HG02763 (cell line): ENCODE data around the gene ACTL7A.
"Not testable (repeated sequence)": the region's sequence is repeated elsewhere in the genome, so short reads cannot be mapped to it uniquely, and the experiment has no call there.

Experiments used
- ATAC-seq: cut with Tn5 transposase; IDR thresholded peaks from one replicate; pipeline ENCODE4 v1.9.1; 2021; ENCODE audit warnings: mild to moderate bottlenecking, moderate library complexity; ENCODE audit not compliant: unreplicated experiment

Gene ACTL7A

DNA sequence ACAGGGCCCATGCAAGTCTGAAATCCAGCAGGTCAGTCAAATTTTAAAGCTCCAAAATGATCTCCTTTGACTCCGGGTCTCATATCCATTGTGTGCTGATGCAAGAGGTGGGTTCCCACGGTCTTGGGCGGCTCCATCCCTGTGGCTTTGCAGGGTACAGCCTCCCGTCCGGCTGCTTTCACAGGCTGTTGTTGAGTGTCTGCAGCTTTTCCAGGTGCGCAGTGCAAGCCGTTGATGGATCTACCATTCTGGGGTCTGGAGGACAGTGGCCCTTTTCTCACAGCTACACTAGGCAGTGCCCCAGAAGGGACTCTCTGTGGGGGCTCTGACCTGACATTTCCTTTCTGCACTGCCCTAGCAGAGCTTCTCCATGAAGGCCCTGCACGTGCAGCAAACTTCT is 13.8 kb upstream of the ACTL7A start:
- ATAC-seq: not testable (repeated sequence)

GRCh38 chr9:108850293-108850897 is 11.7 kb upstream of the ACTL7A start:
- ATAC-seq: no peak

DNA sequence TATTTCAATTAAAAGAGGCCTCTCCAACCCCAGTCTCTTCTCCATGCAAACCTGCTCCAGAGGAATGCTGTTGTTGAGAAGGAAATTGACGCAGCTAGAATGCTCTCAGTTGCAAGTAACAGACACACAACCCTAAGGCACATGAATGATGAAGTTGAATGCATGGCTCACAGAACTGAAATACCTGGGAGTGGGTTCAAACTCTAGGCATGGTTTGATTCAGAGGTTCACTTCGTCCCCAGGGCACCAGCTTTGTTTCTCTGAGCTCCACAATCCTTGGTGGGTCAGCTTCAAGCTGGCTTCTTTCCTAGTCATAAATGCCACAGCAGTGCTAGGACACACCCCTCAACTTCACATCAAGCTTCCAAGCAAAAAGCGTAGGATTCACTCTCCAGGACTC is 10.9 kb upstream of the ACTL7A start:
- ATAC-seq: no peak

DNA sequence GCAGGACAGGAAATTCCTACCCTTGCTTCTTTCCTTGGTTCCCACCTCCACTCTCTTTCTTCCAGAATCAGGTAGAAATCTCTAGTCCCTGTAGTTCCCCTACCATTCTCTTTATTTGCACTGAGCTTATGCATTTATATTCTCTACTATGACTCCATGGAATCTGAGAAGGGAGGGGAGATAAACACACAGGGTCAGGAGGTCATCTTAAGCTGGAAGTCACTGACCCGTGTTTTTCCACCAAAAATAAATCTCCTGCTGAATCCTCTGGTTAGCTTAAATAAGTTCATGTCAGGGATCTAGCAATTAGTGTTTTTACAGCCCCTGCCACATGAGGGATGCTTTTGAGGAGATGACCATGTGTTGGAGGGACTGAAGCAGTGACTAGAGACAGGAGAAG is 10.0 kb upstream of the ACTL7A start:
- no peak for ATAC-seq

- no peak for ATAC-seq
These were observed 8.0 kb upstream of the ACTL7A start for GRCh38 chr9:108854094-108854493.

- ATAC-seq: no peak
These were observed 7.2 kb upstream of the ACTL7A start for GRCh38 chr9:108854641-108855528.

- no peak for ATAC-seq
These were observed 6.6 kb upstream of the ACTL7A start for GRCh38 chr9:108855529-108855886.

- no peak for ATAC-seq
These were observed 6.2 kb upstream of the ACTL7A start, which contains the start of gene ACTL7B for GRCh38 chr9:108855888-108856287. TSS of gene ACTL7B (minus strand) at chr9:108855986. CDS start at chr9:108855930, 56 bp downstream.

GRCh38 chr9:108857572-108857971 is 4.5 kb upstream of the ACTL7A start:
- ATAC-seq: no peak

GRCh38 chr9:108859459-108860114 is 2.5 kb upstream of the ACTL7A start:
- no peak for ATAC-seq

DNA sequence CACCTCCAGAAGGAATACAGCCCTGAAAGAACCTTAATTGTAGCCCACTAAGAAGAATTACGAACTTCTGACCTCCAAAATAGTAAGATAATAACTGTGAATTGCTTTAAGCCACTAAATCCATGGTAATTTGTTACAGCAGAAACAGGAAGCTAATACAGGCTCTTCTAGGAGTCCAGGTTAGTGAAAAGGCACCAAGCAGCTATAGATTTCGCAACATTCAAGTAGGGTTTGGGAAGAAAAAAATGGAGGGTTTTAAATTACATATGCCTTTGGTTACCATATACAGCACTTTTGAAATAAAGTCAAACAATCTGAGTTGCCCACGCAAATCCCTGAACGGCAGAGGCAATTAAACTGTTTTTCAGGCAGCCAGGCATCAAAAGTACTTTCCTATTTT is 1.7 kb upstream of the ACTL7A start:
- no peak for ATAC-seq

DNA sequence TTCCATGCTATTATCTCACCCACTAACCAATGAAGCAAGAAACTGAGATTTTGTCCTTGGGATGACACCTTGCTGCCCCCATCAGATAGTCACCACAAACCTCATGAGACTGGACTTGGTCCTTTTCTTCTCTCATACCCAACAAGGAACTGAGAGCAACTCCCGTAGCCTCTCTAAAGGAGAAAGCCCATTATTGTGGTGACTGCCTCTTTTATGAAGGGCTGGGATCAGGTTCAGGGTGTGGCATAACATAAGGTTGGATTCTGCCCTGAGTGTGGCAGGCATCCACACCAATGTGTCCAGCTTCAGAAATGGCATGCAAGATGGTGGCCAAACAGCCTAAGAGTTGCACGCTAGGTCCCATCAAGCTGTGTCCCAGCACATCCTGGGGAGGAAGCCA is 1.3 kb upstream of the ACTL7A start:
- no peak for ATAC-seq

- no peak for ATAC-seq
These were observed 602 bp upstream of the ACTL7A start for GRCh38 chr9:108861464-108861863.

DNA sequence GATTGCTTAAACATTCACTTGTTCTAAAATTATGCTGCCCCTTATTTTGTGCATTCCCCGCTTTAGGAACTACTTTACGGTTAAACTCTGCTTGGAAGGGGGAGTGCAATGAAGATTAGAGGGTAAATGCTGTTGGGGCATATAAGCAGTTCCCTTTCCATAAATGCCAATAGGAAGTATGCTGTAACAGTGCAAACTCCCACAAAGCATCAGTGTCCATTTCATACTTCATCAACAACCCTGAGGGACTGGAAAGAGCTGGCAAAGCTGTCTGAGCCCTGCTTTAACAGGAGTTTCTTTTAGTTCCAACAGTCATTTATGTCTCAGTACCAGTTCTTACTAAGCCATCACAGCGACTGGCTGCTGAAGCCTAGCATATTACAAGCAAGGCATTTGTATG is 1.8 kb downstream of the ACTL7A start:
- no peak for ATAC-seq

DNA sequence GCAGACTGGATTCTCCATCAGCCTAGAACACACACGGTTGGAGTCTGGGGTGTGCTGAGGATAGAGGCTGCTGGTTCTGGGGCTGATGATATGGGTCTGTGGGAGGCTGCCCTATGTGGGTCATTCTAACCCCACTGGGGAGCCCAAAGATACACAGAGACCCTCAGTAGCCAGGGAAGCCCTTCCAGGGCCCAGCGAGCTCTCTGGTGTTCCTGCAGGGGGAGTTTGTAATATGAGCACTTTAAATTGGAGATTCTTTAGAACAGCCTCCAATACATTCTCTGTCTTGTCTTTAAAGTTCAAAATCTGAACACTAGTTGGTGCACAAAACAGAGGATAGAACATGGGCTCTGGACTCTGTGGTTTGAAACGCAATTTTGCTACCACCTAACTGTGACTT is 2.4 kb downstream of the ACTL7A start:
- ATAC-seq: no peak

DNA sequence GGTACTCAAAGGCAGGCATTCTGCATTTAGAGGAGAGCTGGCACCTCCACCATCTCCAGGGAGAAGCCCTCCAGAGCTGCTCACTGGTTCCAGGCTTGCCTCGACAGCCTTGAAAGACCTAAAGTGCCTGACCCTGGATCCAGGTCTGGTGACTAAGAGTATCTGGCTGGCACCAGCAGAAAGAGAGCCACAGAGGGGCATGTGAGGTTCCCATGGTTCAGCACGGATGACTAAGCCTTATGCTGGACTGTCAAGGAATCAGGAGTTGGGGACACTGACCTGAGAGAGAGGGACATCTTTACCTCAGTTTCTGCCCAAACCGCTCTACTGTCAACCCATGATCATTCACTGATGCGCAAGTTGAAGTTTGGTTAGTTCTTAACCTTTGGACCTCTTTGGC is 3.0 kb downstream of the ACTL7A start:
- ATAC-seq: no peak

DNA sequence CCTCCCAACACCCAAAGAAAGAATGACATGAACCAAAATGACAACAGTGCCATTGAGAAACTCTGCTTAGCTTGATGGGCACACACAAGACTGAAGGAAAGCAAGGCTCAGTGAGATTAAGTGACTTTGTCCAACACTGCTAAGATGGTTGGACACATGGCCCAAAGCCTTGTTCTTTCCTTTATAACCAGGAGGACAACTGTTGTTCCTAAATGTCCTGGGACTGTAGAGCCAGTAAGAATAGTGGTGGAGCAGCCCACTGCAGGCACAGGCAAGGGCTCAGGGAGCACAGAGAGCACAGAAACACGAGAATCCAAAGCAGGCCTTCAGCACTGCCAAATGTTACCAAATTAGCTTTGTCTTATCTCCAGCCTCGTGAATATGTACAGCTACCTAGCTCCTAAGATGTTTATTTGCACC is 3.9 kb downstream of the ACTL7A start:
- no peak for ATAC-seq

- ATAC-seq: no peak
These were observed 5.0 kb downstream of the ACTL7A start for GRCh38 chr9:108867116-108867515.

DNA sequence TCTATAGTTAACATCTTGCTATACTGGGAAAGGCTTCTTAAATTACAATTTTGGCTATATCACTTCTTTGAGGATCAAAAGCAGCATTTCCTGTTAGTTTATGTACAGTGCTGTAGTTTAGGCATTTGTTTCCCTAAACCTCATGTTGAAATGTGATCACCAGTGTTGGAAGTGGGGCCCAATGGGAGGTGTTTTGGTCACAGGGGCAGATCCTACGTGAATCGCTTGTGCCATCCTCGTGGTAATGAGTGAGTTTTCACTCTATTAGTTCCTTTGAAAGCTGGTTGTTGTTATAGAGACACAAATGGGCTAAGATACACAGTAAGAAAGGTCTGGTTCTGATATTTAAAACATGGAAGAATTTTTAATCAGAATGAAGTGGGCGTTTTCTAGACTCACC is 5.8 kb downstream of the ACTL7A start:
- no peak for ATAC-seq

DNA sequence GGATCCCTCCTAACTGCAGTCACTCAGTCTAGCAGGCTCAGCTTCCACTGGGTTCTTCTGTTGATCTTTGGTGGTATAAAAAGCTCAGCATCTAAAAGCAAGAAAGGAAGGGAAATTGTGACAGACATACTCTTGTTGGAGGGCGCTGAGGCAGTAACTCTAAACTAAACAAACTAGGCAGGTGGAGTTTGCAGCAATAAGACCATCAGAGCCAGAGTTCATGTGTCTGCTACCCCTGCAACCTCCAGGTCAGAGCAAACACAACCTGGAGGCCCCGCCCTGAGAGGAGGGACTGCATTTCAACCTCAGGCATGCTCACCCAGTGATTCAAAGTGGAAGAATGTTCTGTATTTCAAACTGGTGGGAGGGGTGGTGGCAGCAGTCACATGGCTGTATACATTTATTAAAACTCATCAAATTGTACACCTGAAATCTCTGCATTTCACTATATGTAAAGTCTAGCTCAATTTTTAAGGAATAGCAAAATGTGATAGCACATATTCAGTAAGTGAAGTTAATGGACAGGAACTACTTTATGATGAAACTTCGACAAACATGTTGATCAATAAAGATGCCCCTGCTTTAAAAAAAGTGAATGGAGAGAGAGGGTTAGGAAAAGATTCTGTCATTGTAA is 7.1 kb downstream of the ACTL7A start:
- ATAC-seq: no peak

DNA sequence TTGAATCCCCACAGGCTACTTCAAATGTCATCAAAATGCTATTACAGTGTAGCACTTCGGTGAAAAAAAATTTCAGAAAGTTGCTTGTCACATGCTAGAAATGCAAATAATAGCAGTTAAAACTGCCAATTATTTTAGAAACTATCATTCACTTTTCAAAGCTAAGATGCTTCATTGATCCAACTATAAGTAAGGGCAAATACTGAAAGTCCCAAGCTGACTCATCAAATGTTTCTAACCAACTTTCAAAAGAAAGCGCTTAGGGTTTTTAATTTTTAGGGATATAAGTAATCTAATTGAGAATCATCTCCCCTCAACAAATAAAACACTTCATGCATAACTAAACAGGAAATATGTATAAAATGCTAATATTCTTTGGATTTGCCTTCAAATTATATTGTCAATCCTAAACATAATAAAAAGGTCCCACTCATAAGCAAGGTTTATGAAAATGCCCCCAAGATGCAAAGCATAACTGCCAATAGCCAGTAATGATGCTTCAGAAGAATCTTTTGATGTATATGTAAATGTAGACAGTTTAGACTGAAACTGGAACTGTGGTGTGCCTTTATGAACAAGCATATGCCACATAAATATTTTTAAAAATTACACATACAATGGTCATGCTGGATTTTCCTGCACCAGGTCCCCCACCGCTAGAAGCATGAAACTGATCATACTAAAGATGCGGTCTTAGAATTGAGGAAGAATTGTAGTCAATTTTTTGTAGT is 12.2 kb downstream of the ACTL7A start:
- ATAC-seq: no peak
